D721Med (cell line): ENCODE measurements around the gene TMCC1.

Source experiments
- DNase-seq: peaks from one replicate; pipeline ENCODE4 v3.0.0; 2011; ENCODE audit warnings: low spot score; ENCODE audit not compliant: insufficient read length
- FAIRE-seq: peaks from 2 replicates; lab custom pipeline; 2011; peaks lifted over from hg19 to GRCh38; lab: Jason Lieb, UNC
- TF ChIP-seq, protein P1 (sequence below): IDR thresholded peaks from 2 replicates; pipeline ENCODE4 v1.5.1; 2012; ENCODE audit warnings: mild to moderate bottlenecking, control low read depth; ENCODE audit not compliant: insufficient read depth; ENCODE audit errors: missing control alignments

Gene TMCC1

DNA sequence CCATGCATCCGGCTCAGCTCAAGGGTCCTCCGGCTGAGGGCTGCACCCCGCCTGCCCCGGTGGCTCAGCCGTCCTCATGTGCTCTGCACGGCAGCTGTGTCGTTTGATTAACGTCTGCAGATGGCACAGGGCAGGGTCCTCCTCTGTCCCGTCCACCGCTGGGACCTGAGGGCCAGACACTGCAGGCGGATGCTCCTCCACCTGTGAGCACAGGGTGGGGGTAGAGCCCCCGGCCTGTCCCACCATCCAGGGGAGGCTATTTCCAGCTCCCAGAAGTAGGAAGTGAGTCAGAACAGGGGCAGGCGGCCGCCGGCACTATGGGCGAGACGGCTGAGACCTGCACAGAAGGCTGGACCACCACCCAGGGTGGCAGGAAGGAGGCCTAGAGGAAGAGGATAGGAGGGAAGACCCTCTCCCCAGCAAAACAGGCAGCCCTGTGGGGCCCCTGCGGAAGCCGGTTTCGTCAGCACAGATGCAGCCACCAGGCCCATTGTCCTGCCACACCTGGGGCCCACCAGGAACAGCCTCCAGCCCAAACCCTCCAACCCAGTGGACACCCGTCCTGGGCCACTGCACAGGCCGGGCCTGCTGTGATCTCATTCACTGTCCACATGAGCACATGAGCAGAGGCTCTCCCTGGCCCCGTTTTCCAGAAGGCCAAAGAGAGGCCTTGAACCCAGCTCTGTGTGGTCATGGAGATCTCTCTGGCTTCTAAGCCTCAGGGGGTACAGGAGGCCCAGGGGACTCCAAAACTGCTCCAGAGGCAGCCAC, 274.4 kb downstream of the TMCC1 start:
- TF ChIP-seq, protein P1, sequence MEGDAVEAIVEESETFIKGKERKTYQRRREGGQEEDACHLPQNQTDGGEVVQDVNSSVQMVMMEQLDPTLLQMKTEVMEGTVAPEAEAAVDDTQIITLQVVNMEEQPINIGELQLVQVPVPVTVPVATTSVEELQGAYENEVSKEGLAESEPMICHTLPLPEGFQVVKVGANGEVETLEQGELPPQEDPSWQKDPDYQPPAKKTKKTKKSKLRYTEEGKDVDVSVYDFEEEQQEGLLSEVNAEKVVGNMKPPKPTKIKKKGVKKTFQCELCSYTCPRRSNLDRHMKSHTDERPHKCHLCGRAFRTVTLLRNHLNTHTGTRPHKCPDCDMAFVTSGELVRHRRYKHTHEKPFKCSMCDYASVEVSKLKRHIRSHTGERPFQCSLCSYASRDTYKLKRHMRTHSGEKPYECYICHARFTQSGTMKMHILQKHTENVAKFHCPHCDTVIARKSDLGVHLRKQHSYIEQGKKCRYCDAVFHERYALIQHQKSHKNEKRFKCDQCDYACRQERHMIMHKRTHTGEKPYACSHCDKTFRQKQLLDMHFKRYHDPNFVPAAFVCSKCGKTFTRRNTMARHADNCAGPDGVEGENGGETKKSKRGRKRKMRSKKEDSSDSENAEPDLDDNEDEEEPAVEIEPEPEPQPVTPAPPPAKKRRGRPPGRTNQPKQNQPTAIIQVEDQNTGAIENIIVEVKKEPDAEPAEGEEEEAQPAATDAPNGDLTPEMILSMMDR = no peak
- DNase-seq = no peak
- FAIRE-seq = no peak

DNA sequence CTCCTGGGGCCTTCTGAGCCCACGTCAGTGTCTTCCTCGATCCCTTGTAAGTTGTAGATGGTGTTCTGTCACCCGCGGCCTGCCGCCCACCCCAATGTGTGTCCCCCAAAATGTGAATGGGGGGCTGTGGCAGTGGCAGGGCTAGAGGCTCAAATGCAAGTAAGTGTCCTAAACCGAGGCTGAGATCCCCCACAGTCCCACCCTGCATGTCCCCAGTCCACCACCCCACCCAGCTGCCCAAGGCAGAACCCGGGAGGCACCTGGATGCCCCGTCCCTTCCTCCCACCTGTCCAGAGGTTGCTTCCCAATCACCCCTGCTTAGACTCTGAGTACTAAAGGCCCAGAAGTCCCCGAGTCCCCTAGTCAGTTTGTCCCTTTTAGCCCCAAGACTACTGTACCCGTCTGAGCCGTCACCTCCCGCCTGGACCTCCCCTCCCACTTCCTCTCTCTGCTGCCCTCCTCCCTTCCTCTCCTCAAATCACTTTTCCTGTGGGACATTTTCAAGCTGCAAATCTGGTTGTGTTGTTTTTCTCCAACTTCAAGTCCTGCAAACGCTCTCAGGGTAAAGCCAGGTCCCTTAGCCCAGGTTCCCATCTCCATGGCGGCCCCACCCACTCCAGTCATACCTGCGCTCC, 275.2 kb downstream of the TMCC1 start:
- TF ChIP-seq, protein P1 = no peak
- DNase-seq = no peak
- FAIRE-seq = no peak

DNA sequence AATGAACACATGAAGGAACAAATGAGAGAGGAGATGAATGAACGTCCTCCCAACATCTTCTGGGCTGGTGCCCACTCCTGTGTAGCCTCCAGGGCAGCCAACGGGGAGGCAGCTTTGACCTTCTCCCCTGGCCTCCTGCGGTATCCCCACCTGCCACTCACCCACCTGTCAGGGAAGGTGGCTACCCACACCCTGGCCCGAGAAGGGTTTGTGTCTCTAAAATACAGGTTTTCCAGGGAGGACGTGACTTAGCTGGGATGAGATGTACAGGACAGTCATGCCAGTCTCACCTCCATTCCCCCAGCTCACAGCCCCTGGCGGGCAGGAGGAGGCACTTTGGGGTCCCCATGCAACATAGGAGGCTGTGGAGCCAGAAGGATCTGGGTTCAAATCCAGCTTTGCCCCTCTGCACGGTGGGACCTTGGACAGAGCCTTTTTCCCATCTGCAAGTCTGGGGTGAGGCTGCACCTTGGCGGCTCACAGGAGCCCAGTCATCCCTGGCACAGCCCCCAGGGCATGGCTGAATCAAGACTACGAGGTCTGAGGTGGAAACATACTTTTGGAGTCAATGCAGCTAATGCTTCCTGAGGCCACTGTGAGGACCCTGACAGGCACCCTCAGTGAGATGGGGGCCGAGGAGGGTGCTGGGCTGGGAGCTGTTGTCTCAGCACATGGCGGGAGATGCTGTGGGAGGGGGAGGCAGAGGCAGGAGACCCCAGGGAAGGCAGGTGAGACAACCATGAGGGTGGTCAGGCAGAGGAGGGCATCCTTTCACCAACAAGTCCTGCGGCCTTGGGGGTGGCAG, 275.9 kb downstream of the TMCC1 start:
- TF ChIP-seq, protein P1 = no peak

DNA sequence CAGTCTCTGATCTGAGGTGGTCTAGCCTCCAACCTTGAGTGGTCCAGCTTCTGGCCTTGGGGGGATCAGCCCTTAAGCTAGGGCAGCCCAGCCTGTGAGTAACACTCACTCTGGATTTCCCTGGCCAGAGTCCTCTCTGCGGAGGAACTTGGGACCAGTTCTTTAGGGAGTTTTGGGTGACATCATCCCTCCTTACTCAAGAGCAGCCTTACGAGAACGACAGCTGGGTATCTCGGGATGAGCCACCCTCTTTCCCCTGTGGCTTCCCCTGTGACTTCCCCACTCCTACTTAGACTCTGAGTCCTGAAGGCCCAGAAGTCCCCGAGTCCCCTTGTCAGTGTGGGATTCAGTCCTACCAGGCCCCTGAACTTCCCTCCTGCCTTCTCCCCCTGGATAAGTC, 276.8 kb downstream of the TMCC1 start:
- TF ChIP-seq, protein P1 = no peak
- DNase-seq (no peak), FAIRE-seq (no peak)

More for the DNA sequence above, 275.9 kb downstream of the TMCC1 start:
- FAIRE-seq = no peak
- DNase-seq = no peak

DNA sequence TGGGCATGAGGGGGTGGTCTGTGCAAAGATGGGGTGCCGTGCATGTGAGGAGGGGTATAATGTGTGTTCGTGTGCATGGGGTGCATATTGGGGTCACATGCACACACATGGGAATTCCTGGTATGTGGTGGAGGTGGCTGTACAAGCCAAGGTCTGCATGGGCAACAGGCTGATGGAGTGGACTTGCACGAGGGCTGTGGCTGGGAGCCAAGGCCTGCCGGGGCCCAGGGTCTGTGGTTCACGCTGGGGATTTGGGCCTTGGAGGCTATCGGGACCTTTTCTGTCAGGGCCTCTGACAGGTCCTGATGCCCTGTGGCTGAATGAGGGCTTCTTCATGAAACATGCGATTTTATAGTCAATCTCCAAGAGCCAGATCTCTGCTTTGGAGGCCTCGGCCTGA, 277.2 kb downstream of the TMCC1 start:
- TF ChIP-seq, protein P1 = no peak
- FAIRE-seq (no peak), DNase-seq (no peak)

DNA sequence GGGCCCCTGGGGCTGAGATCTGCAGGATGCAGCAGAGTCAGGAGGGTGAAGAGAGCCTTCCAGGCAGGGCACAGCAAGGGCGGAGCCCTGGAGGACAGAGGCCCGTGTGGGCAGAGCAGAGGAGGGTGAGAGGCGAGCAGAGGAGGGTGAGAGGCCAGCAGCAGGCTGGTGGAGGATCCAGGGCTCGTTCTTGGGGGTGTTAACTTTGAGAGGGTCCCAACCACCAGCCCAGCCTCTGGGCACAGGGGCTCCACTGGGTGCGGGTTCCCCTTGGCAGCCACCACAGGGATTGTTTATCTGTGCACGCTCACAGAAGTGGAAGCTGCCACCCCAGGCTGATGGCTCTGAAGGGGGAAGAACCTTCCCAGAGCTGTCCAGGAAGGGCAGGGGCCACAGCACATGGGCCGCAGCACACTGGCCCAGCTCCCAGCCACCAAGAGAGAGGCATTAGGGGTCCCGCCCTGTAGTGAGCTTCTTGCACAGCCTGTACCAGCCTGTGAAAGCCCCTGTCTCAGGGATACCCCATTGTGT, 277.7 kb downstream of the TMCC1 start:
- DNase-seq (no peak), FAIRE-seq (no peak)
- TF ChIP-seq, protein P1 = no peak
